Transverse colon (tissue), 4 donors: Measurements from ENCODE around the gene ENOX1.

Source experiments
- POLR2A ChIP-seq: fragments of 450-650 bp; IDR thresholded peaks from one replicate; pipeline ENCODE4 v1.6.1; 2016; ENCODE audit warnings: antibody characterized with exemption, mild to moderate bottlenecking, moderate library complexity
- POLR2AphosphoS5 ChIP-seq, 3 donors: sonication (generic); formaldehyde crosslinking; IDR thresholded peaks; one replicate each; pipeline ENCODE4 v1.6.1; 2016; ENCODE audit warnings: antibody characterized with exemption in 3 of 3
- TF ChIP-seq, protein P1 (sequence below), 5 experiments: fragments of 200-600 bp in 3 of 5; fragments of 450-650 bp in 2 of 5; sonication (generic) in 3 of 5; IDR thresholded peaks; 1 replicate in 2 of 5; 2 replicates in 3 of 5; pipeline ENCODE4 v1.5.1; 2016 to 2017; ENCODE audit warnings: antibody characterized with exemption in 5 of 5, inconsistent platforms in 3 of 5, mild to moderate bottlenecking in 2 of 5, moderate library complexity in 1 of 5

DNA sequence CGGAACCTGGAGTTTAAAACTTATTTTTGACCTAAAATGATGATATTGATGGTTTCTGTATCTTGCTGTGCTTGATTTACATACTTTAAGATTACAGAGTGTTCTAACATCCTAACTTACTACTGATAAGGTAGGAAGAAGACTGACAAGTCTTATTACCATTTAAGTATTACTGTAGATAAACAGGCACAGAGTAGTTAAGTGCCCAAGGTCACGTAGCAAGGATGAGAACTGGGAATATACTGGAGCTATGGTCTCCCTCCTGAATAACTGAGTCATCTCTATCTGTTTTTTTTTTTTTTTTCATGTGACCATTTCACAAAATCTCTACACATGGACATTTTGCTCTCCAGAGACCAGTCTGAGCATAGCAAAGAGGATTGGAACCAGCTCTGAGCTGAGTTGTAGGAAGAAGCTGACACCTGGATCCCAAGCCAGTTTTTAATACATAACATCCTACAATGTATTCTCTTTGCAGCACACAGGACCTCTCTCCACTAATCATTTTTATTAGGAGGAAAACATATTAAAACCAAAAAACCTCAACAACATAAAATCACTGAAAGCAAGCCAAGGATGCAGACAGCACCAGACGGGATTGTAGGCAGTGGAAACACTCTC, 589.9 kb downstream of the ENOX1 start:
- TF ChIP-seq POLR2A = no peak
- TF ChIP-seq, protein P1, sequence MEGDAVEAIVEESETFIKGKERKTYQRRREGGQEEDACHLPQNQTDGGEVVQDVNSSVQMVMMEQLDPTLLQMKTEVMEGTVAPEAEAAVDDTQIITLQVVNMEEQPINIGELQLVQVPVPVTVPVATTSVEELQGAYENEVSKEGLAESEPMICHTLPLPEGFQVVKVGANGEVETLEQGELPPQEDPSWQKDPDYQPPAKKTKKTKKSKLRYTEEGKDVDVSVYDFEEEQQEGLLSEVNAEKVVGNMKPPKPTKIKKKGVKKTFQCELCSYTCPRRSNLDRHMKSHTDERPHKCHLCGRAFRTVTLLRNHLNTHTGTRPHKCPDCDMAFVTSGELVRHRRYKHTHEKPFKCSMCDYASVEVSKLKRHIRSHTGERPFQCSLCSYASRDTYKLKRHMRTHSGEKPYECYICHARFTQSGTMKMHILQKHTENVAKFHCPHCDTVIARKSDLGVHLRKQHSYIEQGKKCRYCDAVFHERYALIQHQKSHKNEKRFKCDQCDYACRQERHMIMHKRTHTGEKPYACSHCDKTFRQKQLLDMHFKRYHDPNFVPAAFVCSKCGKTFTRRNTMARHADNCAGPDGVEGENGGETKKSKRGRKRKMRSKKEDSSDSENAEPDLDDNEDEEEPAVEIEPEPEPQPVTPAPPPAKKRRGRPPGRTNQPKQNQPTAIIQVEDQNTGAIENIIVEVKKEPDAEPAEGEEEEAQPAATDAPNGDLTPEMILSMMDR (IDR thresholded peaks at IDR 0.05) = no peak
- no peak for TF ChIP-seq POLR2AphosphoS5 (IDR thresholded peaks at IDR 0.05)
